Colon (tissue), 2 donors: ENCODE measurements around the gene MICU1.
"Not testable (repeated sequence)": the region's sequence is repeated elsewhere in the genome, so short reads cannot be mapped to it uniquely, and the experiment has no call there.

Experiments used
- FAIRE-seq: peaks from 2 replicates; lab custom pipeline; 2012; peaks lifted over from hg19 to GRCh38; lab: Jason Lieb, UNC
- donor health status: control.
- donor health status: control.

MICU1 gene

GRCh38 chr10:72386916-72387586 is 238.8 kb downstream of the MICU1 start:
- no peak for FAIRE-seq

DNA sequence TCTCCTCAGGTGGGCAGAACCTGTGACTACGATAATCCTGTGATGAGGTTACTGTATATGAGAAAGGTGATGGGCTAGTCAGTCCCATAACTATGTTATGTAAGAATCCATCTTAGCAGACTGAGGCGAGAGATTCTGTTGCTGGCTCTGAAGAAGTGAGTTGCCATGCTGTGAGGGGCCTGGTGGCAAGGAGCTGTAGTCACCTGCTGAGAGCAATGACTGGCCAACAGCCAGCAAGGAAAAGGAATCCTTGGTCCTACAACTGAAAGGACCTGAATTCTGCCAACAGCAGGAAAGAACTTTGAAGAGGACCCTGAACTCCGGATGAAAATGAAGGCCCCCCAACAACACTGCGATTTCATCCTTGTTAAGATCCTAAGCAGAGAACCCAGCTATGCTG is 240.2 kb downstream of the MICU1 start:
- no peak for FAIRE-seq

- not testable (repeated sequence) for FAIRE-seq
Measured at GRCh38 chr10:72384982-72385381, 240.9 kb downstream of the MICU1 start.

DNA sequence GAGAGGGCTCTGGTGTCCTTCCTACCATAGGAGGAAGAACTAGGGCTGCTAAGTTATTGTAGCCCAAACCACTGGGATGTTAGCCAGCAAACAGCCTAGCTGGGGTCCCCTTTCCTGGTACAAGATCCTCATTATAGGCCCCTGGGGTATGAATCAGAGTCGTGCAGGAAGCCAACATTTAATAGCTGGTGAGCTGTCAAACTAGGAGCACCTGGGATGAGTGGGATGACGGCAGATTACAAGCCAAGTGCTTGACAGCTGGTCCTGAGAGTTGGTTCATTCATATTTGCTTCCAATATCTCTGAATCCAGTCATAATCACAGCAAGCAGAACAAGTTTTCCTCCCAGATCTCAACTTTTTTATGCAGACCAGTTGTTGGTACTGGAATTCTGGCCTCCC is 246.1 kb downstream of the MICU1 start:
- FAIRE-seq: no peak

DNA sequence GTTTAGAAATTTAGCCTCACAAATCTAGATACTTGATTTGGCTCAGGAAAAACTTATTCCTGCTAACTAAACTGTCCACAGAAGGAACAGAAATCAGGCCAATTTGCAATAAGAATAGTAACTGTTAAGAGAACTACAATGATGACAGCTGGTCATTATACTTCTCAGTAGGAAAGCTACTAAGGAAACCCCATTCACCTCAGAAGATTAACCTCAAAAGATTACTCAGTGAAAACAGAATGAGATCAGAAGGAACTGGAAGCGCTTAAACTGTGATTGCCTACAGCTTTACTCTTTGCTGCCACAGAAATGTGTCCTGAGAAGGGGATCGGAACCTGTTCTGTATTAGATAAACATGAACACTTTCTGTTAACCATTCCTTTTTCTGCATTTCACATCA is 246.8 kb downstream of the MICU1 start:
- no peak for FAIRE-seq

GRCh38 chr10:72375585-72375984 is 250.3 kb downstream of the MICU1 start:
- FAIRE-seq: no peak

GRCh38 chr10:72375173-72375572 is 250.7 kb downstream of the MICU1 start:
- FAIRE-seq: no peak

GRCh38 chr10:72370201-72370722 is 255.6 kb downstream of the MICU1 start:
- no peak for FAIRE-seq

- no peak for FAIRE-seq
Measured at GRCh38 chr10:72367301-72367960, 258.4 kb downstream of the MICU1 start.

DNA sequence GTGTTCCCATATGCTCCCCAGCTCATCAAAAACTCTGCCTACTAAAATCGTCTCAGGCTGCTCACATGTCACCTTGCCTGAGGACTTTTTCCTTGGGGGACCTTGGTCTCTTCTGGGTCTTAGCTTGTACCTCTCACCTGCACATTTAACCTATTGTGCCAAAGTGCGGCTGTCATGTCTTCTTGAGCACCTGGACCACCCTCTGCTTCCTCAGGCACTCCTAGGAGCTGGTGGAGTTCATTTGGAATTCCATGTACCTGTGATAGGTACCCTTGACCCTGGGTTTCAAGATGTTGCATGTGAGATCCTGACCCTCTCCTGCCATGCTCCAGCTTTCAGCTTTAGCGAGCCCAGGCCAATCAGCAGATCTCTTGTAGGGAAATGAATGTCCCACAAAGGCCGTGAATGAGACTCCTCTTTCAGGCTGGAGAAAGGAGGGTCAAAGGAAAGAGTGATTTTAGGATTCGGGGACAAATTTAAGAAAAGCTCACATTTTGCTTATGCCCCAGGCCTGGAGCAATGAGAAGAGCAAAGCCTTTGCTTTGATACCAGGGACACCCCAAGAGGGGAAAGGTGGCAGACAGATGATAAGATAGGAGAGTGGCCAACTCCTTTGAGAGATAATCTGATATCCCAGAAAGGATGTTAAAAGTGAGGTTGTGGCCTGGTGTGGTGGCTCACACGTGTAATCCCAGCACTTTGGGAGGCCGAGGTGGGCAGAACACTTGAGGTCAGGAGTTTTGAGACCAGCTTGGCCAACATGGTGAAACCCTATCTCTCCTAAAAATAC is 260.6 kb downstream of the MICU1 start:
- no peak for FAIRE-seq

GRCh38 chr10:72364239-72364777 is 261.6 kb downstream of the MICU1 start:
- no peak for FAIRE-seq

- FAIRE-seq: no peak
Measured at GRCh38 chr10:72356987-72357386, 268.9 kb downstream of the MICU1 start.

DNA sequence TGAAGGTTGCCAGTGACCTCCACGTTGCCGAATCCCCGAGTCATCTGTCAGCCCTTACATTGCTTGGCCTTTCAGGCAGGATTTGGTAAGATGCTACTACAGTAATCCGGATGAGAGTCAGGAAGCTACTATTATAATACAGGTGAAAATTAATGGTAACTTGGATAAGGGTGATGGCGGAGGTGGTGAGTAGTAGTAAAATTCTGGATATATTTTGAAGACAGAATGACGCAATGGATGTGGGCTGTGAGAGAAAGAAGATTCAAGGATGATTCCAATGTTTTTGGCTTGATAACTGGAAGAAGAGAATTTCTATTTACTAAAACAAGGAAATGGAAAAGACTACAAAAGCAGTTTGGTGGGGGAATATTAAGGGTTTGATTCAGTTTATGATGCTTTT is 269.8 kb downstream of the MICU1 start:
- FAIRE-seq: no peak

- FAIRE-seq: no peak
Measured at GRCh38 chr10:72355214-72355555, 270.7 kb downstream of the MICU1 start.

DNA sequence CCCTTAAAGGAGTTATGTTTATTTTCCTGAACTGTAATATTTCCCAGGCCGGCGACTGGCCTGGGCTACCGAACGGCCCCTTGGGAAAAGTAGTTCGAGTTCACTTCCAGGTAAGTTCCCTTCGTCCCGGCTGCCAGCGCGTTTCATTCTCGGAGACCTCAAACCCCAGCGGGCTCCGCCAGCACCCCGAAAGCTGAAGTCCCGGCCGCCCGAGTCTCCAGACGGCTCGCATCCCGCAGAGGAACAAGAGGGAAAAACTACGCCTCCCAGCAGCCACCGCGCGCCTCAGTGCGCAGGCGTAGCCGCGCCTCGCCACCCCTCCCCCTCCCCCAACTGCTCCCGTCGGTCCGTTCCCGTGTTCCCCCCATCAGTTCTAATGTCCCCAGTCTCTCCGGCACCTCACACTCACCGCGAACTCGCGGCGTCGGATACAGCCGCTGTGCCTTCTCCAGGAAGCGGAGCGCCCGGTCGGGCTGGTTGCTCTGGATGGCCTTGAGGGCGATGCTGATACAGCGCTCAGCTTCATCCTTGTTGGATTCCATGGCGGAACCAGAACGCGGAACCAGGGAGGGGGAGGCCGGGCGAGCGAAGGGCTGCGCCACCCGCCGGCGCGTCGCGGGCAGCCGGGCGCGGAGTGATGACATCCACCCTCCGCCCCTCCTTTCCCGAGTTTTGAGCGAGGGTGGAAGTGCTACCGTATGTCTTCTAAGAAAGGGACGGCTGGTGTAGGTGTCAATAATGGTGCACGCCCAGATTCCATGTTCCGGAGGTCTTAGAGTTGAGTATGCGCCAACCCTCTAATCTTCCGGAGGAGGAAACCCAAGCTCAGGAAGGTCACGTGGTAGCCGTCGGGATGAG is 271.3 kb downstream of the MICU1 start, which contains the start of gene DNAJB12:
Gene DNAJB12, minus strand, starts transcription at position 564 of the 858 bp plus-strand sequence. Its CDS starts 22 bp downstream, at position 542.
- FAIRE-seq: no peak

- FAIRE-seq: no peak
Measured at GRCh38 chr10:72353965-72354355, 271.9 kb downstream of the MICU1 start.

DNA sequence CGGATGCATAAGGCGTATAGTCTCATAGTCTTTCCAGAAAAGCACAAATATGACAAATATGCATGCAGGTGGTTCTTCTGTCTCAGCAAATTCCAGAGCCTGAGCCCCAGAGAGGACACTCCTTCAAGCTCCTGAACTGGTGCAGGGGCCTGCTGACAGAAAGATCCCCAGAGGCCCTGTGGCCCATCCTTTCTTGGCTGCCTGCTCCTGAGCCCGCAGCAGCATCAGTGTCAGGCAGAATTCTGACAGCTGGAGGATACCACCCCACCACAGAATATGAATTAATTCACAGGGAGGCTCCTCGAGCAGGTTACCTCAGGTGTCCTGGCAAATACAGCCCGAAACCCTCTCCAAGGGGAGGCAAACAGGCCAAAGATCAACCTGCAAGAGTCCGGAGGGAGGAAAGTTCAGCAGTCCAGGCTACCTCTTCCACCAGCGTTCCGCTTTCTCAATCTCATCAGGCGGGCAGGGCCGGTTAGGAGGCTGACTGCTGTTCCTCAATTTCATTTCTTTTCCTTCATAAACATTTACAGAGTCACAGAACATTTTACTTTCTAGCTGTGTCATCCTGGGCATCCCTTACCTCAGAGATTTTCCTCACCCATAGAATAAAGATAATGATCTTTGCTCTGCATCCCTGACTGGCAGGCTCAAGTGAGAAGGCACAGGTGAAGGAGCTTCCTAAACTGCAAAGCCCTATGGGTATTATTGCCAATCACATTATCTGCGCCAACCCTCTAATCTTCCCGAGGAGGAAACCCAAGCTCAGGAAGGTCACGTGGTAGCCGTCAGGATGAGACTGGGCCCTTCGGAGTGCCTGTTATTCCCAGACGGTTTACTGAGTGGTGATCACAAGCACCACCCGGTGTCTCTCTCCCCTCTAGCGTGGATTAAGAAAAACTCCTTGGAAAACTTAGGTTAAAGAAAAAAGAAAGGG is 272.6 kb downstream of the MICU1 start:
- FAIRE-seq: no peak

DNA sequence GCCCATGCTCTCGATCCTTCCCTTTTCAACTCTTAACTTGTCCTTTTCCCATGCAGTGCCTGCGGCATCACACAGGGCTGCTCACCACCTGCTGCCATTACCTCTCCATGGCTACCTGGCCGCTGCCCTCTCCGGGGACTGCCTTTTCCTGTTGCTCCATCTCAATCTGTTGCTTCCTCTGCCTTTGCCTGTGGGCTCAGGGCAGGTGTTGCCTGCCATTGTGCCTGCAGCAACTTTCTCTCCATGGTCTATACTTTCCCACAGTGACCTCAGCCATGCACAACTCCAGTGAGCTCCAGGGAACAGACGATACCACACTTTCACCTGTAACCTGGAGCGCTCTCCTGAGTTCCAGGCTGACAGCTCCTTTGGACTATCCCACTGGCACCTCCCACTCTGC is 274.4 kb downstream of the MICU1 start:
- no peak for FAIRE-seq

DNA sequence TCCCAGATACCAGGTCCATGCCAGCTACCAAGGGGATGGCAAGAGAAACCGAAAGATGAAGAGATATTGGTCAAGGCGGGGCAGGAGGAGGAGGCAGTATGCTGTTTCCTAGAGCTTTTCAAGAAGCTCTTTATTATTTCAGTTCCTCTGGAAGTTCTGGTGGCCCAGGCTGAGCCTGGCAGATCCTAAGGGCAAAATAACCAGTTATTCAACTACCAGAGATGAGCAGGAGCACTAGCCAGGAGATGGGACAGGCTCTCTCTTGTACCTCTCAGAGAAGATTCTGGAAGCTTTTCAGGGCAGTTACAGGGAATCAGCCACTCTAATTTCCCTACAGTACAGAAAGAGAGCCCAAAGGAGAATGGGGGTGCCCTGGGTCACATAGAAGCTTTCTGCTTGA is 276.4 kb downstream of the MICU1 start:
- FAIRE-seq: no peak

DNA sequence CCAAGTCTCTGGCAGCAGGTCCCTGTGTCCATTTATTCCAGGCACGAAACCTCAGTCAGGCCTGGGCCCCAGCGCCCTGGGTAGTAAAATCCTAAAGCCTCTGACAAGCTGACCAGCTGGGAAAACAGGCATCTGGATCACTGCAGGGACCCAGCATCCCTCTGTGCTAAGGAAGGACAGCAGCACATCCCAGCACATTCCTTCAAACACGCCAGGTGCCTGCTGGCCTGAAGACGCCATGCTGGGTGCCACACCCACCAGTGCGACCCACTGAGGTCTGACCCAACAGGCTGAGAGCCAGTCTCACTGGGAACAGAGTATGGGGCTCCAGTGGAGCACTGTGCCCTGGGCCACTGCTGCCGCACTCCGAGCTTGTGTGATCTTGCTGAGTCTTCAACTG is 277.6 kb downstream of the MICU1 start:
- no peak for FAIRE-seq

GRCh38 chr10:72346117-72346516 is 279.8 kb downstream of the MICU1 start:
- not testable (repeated sequence) for FAIRE-seq
